ENCODE measurements around the gene LMAN2. TPM values are rescaled to one million over a fixed set of nuclear protein-coding genes. Genes with fewer than 3 reads are reported as not detected.

LMAN2 gene
- total RNA-seq, 1 experiment from 2014 or later: 128 TPM

DNA sequence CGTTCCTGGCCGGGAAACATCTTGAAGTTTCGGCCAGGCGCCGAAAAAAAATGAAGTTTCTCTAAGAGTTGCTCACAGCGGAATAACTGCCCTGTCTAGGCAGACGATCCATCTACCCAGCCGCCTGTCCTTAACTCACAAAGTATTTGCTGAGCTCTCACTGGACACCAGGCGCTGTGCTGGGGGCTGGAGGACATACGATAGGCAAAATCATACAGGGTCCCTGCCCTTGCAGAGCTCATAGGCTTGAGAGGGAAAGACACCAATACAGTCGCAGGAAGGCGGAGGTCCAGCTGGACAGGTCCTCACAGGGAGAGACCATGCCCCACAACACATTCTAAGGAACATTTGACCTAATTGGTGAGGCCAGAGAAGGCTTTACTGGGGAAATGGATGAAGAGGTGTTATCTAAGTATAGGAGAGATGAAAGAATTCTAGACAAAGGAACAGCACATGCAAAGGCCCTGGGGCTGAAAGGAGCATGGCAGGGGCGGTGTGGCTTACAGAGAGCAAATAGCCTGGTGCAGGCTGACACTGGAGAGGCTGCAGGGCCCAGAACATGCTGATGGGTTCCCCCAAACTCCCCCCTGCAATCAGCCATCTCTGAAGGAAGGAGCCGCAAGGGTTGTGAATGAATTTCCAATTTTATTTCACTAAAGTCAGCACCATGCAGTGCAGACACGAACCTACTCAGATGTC, 37.8 kb downstream of the LMAN2 start:
- Histone ChIP-seq H3K36me3 (ENCODE audit: control insufficient read depth in 1 of 2, insufficient read depth in 2 of 2, low read length in 2 of 2) (no peaks in the 10 kb centered on the region), H3K9ac (ENCODE audit: low read length) (peak overlapping the region; percentile 87), H3K27ac (ENCODE audit: low read depth, low read length) (peak overlapping the region; percentile 82; the same call in 1 of the 2 replicates), H4K20me1 (ENCODE audit: insufficient read depth) (no peaks in the 10 kb centered on the region), H3K9me3 (ENCODE audit: control insufficient read depth in 1 of 2, insufficient read depth in 1 of 2, low read depth in 1 of 2, low read length in 2 of 2) (no peaks in the 10 kb centered on the region), H3K4me2 (ENCODE audit: low read length) (peak overlapping the region; percentile 79), H3K4me1 (ENCODE audit: control insufficient read depth in 1 of 2, insufficient read depth in 2 of 2, low read length in 2 of 2) (peaks cover 18 to 52% of the 10 kb centered on the region in 2 experiments), H3K79me2 (ENCODE audit: insufficient read depth, low read length) (no peaks in the 10 kb centered on the region), H3K27me3 (ENCODE audit: insufficient read depth, low read length) (no peaks in the 10 kb centered on the region), H2AFZ (ENCODE audit: low read depth, low read length, poor library complexity, severe bottlenecking) (no peak overlapping the region), H3K9me2 (ENCODE audit: insufficient read depth) (no peaks in the 10 kb centered on the region), H3K4me3 (replicated peaks in 1 of 2; ENCODE audit: low read depth in 1 of 2, low read length in 2 of 2) (no peak overlapping the region; a peak in 1 of 4 replicates)
- CTCF ChIA-PET: no interaction called here
- no TSS peak for BruUV-seq (replicated peaks)
- ATAC-seq (no peak), DNase-seq (ENCODE audit: low read depth, low spot score) (no peak)
- TF ChIP-seq YY1 (IDR thresholded peaks at IDR 0.05; ENCODE audit: extremely low read depth, insufficient replicate concordance, low read depth, low read length) (no peak), EZH2 (IDR thresholded peaks at IDR 0.05) (no peak), TCF7L2 (IDR thresholded peaks at IDR 0.05; ENCODE audit: borderline replicate concordance, extremely low read depth, insufficient read depth, insufficient read length) (no peak), CBX3 (IDR thresholded peaks at IDR 0.05; ENCODE audit: low read depth) (no peak), POLR2AphosphoS5 (IDR thresholded peaks at IDR 0.05; ENCODE audit: low read depth, low read length) (no peak), ZNF274 (IDR thresholded peaks at IDR 0.05; ENCODE audit: low read depth, low read length) (no peak), SIN3A (IDR thresholded peaks at IDR 0.05; ENCODE audit: low read depth) (no peak), JUND (IDR thresholded peaks at IDR 0.05) (no peak), ZFX (IDR thresholded peaks at IDR 0.05) (no peak)
- TF ChIP-seq, protein P1, sequence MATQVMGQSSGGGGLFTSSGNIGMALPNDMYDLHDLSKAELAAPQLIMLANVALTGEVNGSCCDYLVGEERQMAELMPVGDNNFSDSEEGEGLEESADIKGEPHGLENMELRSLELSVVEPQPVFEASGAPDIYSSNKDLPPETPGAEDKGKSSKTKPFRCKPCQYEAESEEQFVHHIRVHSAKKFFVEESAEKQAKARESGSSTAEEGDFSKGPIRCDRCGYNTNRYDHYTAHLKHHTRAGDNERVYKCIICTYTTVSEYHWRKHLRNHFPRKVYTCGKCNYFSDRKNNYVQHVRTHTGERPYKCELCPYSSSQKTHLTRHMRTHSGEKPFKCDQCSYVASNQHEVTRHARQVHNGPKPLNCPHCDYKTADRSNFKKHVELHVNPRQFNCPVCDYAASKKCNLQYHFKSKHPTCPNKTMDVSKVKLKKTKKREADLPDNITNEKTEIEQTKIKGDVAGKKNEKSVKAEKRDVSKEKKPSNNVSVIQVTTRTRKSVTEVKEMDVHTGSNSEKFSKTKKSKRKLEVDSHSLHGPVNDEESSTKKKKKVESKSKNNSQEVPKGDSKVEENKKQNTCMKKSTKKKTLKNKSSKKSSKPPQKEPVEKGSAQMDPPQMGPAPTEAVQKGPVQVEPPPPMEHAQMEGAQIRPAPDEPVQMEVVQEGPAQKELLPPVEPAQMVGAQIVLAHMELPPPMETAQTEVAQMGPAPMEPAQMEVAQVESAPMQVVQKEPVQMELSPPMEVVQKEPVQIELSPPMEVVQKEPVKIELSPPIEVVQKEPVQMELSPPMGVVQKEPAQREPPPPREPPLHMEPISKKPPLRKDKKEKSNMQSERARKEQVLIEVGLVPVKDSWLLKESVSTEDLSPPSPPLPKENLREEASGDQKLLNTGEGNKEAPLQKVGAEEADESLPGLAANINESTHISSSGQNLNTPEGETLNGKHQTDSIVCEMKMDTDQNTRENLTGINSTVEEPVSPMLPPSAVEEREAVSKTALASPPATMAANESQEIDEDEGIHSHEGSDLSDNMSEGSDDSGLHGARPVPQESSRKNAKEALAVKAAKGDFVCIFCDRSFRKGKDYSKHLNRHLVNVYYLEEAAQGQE (IDR thresholded peaks at IDR 0.05; ENCODE audit: low read depth): no peak
- TF ChIP-seq, protein P2, sequence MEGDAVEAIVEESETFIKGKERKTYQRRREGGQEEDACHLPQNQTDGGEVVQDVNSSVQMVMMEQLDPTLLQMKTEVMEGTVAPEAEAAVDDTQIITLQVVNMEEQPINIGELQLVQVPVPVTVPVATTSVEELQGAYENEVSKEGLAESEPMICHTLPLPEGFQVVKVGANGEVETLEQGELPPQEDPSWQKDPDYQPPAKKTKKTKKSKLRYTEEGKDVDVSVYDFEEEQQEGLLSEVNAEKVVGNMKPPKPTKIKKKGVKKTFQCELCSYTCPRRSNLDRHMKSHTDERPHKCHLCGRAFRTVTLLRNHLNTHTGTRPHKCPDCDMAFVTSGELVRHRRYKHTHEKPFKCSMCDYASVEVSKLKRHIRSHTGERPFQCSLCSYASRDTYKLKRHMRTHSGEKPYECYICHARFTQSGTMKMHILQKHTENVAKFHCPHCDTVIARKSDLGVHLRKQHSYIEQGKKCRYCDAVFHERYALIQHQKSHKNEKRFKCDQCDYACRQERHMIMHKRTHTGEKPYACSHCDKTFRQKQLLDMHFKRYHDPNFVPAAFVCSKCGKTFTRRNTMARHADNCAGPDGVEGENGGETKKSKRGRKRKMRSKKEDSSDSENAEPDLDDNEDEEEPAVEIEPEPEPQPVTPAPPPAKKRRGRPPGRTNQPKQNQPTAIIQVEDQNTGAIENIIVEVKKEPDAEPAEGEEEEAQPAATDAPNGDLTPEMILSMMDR (IDR thresholded peaks at IDR 0.05 in 2 of 3, conservative IDR thresholded peaks at IDR 0.05 in 1 of 3; ENCODE audit: borderline replicate concordance in 1 of 3, insufficient read depth in 1 of 3, low read depth in 2 of 3, low read length in 2 of 3): no peak
- intact Hi-C loops (cut with micrococcal nuclease): loop anchor here (5.0 kb wide), 1 partner anchor 184 kb away; the partner anchor contains the start of gene PDLIM7
- RAD21 ChIA-PET (ENCODE audit: low non-redundant PET in 1 of 2, low total read pairs in 2 of 2, uncharacterized antibody in 2 of 2, unreplicated experiment in 2 of 2): no interaction called here
- POLR2A ChIA-PET: no interaction called here
